ENCODE measurements around the gene MILR1.
"Not testable (repeated sequence)": the region's sequence is repeated elsewhere in the genome, so short reads cannot be mapped to it uniquely, and the experiment has no call there.

The MILR1 gene

DNA sequence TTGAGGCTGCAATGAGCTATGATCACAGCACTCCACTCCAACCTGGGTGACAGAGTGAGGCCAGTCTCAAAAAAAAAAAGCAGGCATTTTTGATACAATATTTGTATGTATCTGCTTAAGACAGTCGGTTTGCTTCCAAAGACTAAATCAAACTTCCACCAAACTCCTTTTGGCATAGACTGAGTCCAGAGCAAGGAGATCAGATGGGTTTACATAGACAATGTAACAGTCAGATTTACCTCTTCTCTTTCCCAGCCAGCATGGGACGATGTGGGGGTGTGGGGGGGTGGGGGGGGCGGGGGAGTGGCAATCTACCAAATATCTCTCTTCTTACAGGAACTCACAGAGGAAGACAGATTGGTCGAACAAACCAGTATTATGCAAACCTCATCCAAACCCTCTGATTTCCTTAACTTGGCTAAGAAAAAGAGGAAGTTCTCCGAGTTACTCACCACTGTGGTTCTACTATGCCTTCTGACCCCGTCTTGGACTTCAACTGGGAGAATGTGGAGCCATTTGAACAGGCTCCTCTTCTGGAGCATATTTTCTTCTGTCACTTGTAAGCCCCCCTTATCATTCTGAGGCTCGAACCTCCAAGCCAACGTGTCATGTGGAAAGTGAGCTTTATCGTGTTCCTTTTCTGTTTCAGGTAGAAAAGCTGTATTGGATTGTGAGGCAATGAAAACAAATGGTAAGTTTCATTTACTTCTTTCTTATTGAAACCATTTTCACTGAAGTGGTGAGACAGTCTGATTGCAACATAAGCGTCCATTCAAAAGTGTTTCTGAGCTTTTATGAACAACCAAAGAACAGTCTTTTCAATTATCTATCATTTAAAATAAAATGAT, at the start of gene MILR1:
Gene MILR1 (plus strand): TSS at position 451 of the 848 bp plus-strand sequence. CDS start 54 bp downstream, at position 505.
- no peak for DNase-seq (ENCODE audit: low spot score)

DNA sequence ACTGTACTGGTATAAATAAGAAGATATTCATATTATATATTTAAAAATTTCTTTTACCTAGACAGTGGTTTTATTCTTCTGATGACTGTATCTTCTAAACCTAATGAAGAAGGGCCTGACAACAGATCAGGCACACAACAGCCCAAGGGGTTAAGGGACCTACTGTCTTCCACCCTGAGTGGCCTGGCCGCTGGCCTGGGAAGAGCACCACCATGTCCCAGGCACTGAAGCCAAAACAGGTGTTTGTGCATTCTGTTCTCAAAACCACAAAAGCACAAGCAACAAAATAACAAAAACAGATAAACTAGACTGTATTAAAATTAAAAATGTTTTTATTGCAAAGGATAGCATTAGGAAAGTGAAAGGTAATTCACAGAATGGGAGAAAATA, 49.2 kb upstream of the MILR1 start:
- no peak for DNase-seq (ENCODE audit: low spot score)

DNA sequence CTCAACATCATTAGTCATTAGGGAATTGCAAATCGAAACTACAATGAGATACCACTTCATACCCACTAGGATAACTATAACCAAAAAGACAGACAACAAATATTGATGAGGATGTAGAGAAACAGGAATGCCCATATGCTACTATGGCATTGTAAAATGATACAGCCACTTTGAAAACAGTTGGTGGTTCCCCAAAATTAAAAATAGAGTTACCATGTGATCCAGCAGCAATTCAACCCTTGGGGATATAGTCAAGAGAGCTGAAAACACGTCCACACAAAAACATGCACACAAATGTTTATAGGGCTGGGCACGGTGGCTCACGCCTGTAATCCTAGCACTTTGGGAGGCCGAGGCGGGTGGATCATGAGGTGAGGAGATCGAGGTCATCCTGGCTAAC, 48.3 kb upstream of the MILR1 start:
- DNase-seq (ENCODE audit: low spot score): no peak

DNA sequence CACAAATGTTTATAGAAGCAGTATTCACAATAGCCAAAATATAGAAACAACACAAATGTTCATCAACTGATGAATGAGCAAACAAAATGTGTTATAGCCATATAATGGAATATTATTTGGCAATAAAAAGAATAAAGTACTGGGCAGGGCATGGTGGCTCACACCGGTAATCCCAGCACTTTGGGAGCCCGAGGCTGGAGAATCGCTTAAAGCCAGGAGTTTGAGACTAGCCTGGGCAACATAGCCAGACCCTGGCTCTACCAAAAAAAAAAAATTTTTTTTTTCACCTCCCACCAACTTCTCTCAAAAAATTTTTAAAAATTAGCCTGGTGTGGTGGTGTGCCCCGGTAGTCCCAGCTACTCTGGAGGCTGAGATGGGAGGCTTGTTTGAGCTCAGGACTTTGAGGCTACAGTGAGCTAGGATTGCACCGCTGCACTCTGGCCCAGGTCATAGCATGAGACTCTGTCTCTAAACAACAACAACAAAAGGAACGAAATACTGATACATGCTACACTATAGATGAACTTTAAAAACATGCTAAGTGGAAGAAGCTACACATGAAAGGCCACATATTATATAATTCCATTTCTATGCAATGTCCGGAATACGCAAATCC, 47.6 kb upstream of the MILR1 start:
- no peak for DNase-seq (ENCODE audit: low spot score)

DNA sequence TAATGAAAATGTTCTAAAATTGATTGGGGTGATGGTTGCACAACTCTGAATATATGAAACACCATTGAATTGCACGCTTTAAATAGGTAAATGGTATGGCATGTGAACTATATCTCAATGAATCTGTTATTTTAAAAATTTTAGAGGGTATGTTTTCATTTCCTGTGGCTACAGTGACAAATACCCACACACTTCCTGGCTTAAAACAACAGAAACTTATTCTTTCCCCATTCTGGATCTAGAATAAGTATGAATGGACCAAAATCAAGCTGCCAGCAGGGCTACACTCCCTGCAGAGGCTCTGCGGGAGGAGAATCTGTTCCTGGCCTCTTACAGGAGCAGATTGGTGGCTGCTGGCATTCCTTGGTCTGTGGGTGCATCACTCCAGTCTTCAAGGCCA, 47.0 kb upstream of the MILR1 start:
- no peak for DNase-seq (ENCODE audit: low spot score)

- DNase-seq (ENCODE audit: low spot score): no peak
Measured at GRCh38 chr17:64402469-64402868, 46.4 kb upstream of the MILR1 start.

- DNase-seq (ENCODE audit: low spot score): no peak
Measured at GRCh38 chr17:64403881-64404460, 44.9 kb upstream of the MILR1 start.

DNA sequence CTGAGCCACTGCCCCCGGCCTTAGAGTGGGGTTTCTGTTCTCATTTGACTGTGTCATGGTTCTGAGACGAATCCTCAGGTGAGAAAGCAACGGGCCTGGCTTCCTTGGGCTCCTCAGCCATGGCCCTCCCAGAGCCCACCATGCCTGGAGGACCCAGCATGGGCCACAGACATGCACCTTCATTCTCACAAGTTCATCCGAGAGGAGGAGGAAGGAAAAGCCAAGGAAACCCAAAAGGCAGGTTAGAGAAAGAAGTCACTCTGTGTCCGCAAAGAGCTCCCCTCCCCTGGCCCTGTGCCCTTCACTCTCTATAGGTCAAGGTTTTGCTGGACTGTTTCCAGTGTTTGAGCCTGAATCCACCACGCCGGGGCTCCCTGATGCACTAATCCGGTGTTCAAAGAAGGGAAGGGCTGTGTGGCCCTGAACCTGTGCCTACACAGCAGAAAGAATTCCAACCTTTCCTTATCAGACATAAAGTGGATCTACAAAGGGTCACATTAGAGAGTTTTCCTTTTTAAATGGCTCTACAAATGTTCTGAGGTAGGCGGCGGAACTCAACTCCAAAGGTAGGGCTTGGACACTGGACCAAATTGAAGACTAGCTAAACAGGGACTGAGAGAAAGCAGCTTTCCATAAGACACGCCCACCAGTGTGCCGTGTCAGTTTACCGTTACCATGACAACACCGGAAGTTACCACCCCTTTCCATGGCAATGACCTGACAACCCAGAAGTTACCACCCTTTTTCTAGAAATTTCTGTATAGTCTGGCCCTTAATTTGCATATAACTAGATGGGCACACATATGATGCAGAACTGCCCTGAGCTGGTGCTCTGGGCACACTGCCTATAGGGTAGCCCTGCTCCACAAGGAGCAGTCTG, 42.4 kb upstream of the MILR1 start:
- DNase-seq (ENCODE audit: low spot score): no peak

DNA sequence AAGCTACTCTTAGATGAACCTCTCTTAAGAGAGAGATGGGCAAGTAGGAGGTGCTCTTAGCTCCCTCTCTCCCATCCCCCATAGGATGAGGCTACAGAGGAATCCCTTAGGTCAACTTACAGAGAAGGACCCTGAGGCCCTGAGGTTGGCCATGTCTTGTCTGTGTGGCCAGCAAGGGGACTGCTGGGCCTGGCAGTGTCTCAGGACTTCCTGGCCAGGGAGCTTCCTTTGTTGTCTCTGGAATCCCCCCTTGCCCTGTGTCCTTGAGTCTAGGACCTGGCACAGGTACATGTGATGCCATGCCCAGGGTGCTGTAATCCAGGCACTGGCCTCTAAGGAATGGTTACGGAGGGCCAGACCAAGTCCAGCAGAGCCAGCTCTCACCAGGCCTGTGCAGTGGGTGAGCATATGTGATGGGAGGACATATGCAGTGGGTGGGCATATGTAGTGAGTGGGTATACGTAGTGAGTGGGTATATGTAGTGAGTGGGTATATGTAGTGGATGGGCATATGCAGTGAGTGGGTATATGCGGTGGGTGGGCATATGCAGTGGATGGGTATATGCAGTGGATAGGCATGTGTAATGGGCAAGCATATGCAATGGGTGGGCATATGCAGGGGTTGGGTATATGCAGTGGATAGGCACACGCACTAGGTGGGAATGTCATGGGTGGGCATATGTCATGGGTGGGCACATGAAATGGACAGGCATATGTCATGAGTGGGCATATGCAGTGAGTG, 38.0 kb upstream of the MILR1 start:
- DNase-seq (ENCODE audit: low spot score): no peak

GRCh38 chr17:64411999-64412771, 36.7 kb upstream of the MILR1 start:
- DNase-seq (ENCODE audit: low spot score): peak; percentile 77

DNA sequence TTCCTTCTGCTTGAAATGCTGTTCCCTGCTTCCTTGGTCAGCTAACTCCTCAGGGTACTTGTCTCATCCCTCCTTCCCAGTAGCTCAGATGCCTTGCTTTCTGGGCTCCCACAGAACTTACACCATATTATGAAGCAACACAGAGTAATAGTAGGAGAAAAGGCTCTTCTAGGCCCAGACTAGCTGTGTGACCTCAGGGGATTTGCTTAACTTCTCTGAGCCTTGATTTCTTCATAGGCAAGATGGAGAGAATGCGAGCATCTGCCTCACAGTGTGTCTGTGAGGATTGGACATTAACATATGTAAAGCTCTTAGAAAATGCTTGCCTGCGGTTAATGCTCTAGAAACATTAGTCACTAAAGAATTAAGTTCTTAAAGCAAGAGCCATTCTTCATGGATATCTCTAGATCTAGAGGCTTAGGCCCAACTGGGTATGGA, 36.0 kb upstream of the MILR1 start:
- no peak for DNase-seq (ENCODE audit: low spot score)

GRCh38 chr17:64413513-64413912, 35.4 kb upstream of the MILR1 start:
- DNase-seq (ENCODE audit: low spot score): no peak

DNA sequence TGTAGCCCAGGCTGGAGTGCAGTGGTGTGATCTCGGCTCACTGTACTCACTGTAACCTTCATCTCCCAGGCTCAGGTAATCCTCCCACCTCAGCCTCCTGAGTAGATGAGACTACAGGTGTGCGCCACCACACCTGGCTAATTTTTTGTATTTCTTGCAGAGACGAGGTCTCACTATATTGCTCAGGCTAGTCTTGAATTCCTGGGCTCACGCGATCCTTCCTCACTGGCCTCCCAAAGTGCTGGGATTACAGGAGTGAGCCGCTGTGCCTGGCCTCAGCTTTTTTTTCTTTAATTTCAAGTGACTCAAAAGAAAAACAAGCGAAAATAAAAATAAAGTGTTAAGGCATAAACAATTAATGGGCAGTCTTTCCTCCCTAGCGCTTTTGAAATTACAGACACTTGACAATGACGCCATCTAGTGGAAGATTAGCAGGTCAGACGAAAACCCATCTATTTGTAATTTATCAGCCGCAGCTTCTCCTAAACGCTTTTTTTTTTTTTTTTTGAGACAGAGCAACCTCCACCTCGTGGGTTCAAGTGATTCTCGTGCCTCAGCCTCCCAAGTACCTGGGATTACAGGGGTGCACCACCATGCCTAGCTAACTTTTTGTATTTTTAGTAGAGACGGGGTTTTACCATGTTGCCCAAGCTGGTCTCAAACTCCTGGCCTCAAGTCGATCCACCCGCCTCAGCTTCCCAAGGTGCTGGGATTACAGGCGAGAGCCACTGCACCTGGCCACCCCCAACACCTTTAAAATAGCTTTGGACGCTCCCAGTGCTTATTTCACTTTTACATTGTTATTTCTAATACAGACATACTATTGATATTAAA, 30.2 kb upstream of the MILR1 start:
- peak; percentile 63 for DNase-seq (ENCODE audit: low spot score)

GRCh38 chr17:64420143-64420670, 28.7 kb upstream of the MILR1 start:
- peak; percentile 72 for DNase-seq (ENCODE audit: low spot score)

GRCh38 chr17:64422121-64422520, 26.8 kb upstream of the MILR1 start:
- not testable (repeated sequence) for DNase-seq (ENCODE audit: low spot score)

- no peak for DNase-seq (ENCODE audit: low spot score)
Measured at GRCh38 chr17:64423881-64424280, 25.0 kb upstream of the MILR1 start.

GRCh38 chr17:64424324-64424849, 24.5 kb upstream of the MILR1 start:
- no peak for DNase-seq (ENCODE audit: low spot score)

DNA sequence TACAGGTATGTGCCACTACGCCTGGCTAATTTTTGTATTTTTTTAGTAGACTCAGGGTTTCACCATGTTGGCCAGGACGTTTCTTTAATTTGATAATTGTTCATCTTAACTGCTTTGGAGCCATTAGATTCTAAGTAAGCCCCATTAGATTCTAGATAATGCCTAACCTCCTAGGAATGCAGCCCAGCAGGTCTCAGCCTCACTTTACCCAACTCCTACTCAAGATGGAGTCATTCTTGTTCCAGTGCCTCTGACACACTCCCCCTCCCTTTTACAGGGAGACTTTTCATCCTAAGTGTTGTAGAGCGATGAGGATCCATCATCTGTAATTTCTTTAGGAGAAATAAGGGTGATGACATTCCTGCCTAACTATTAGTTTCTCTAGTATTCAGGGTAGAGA, 23.7 kb upstream of the MILR1 start:
- DNase-seq (ENCODE audit: low spot score): no peak

- no peak for DNase-seq (ENCODE audit: low spot score)
Measured at GRCh38 chr17:64426596-64426995, 22.3 kb upstream of the MILR1 start.
